Fibroblast of villous mesenchyme (primary cell): Measurements from ENCODE around the gene ACSM2B. TPM values are rescaled to one million over a fixed set of nuclear protein-coding genes. Genes with fewer than 3 reads are reported as not detected.
"Not testable (repeated sequence)": the region's sequence is repeated elsewhere in the genome, so short reads cannot be mapped to it uniquely, and the experiment has no call there.

Source experiments
- DNase-seq: peaks from one replicate; pipeline ENCODE4 v3.0.0-alpha.2; 2010; ENCODE audit warnings: low read depth
- H3K4me3 ChIP-seq: 2 replicates; pipeline ENCODE4 v1.5.1; 2011; ENCODE audit warnings: low read depth, mild to moderate bottlenecking, low read length
- total RNA-seq: library from RNA; depleted of rRNA; stranded (reverse); fragments of >200 nt; gene quantifications from 2 replicates; pipeline ENCODE4 v1.2.3, GENCODE V29; 2012
- TF ChIP-seq, protein P1 (sequence below): IDR thresholded peaks from 2 replicates; pipeline ENCODE4 v1.5.1; 2012; ENCODE audit warnings: low read depth, mild to moderate bottlenecking, low read length; ENCODE audit not compliant: insufficient read depth

ACSM2B gene
- total RNA-seq, 1 donor: not detected

DNA sequence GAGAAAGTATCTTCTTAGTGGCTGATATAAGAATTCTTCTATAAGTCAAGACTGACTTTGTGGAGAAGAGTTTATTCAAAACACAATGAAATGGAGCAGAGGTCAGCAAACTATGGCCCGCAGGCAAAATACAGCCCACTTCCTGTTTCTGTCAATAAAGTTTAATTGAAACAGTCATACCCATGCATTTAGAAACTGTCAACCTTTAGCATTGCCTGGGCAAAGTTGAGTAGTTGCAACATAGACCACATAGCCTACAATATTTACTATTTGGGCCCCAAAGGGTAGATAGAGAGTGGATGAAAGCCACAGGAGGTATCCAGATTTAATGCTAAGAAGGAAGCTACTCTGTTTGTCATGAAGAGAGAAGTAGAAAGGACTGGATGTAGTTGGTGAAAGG, 38.0 kb downstream of the ACSM2B start:
- no peak overlapping the region for H3K4me3 ChIP-seq
- TF ChIP-seq, protein P1, sequence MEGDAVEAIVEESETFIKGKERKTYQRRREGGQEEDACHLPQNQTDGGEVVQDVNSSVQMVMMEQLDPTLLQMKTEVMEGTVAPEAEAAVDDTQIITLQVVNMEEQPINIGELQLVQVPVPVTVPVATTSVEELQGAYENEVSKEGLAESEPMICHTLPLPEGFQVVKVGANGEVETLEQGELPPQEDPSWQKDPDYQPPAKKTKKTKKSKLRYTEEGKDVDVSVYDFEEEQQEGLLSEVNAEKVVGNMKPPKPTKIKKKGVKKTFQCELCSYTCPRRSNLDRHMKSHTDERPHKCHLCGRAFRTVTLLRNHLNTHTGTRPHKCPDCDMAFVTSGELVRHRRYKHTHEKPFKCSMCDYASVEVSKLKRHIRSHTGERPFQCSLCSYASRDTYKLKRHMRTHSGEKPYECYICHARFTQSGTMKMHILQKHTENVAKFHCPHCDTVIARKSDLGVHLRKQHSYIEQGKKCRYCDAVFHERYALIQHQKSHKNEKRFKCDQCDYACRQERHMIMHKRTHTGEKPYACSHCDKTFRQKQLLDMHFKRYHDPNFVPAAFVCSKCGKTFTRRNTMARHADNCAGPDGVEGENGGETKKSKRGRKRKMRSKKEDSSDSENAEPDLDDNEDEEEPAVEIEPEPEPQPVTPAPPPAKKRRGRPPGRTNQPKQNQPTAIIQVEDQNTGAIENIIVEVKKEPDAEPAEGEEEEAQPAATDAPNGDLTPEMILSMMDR: no peak
- DNase-seq: no peak

DNA sequence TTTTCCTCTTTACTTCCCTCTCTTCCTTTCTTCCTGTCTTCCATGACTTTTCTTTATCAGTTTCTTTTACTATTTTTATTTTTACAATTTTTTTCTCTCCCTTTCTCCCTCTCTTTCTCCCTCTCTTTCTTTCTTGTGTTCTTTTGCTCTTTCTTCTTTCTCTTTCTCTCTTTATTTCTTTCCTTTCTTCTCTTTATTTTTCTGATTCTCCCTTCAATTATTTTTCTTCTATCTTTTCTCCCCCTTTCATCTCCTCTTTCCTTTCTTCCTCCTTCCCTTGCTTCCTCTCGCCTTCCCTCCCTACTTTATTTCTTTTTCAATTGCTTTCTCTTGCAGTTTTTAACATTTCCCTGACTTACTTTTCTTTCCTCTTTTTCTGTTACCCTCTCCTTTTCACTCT, 39.5 kb downstream of the ACSM2B start:
- DNase-seq, H3K4me3 ChIP-seq: not testable (repeated sequence)

DNA sequence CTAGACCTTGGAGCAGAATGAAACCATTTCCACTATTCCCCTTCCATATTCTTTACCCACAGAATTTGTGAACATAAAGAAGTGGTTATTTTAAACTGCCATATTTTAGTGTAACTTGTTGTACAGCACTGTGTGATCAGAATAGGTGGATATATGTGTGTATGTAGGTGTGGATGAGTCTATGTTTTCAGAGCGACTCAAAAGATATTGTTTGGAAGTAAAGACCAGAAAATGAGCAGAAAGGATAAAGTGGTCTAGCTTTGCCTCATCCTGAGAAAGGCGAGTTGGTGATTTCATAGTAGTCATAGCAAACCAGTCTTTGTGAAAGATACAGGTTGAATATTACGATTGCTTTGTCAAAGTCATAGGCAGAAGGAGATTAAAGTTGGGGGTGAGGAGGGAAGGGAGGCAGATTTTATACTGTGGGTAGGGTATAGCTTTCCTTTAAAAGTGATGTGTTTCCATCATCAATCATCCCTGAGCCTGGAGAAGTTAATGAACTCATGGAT, 43.8 kb downstream of the ACSM2B start:
- H3K4me3 ChIP-seq, DNase-seq: not testable (repeated sequence)

DNA sequence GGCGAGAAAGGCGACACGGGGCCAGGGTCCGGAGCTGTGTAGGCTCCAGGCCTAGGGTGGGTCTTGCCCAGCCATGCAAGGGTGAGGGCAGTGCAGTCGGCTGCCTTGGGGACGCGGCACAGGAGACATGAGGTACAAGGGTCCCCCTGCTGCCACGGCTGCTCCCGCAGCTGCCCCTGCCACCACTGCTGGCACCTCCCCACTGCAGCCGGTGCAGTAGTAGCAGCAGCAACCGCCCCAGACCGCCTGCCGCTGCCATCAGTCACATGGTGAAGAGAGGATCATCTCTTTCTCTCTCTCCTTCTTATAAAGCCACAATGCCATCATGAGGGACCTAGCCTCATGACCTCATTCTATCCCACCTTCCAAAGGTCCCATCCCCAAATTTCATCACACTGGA, 44.4 kb downstream of the ACSM2B start:
- DNase-seq: not testable (repeated sequence)

DNA sequence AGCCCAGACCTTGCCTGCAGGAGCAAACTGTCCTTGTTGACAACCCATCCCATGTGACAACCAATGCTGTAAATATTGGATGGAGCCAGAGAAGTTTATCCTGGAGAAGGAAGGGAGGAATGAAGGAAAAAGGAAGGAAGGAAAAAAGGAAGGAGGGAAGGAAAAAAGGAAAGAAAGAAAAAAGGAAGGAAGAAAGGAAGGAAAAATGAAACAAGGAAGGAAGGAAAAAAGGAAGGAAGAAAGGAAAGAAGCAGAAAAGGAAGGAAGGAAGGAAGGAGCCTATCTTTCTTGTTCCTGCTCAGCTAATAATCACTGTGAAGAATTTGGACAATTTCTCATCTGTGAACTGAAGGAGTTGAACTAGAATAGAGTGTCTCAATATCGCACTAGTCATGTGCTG, 56.1 kb downstream of the ACSM2B start:
- DNase-seq: no peak
- TF ChIP-seq, protein P1: no peak
- no peak overlapping the region for H3K4me3 ChIP-seq

More for the DNA sequence above, 44.4 kb downstream of the ACSM2B start:
- not testable (repeated sequence) for H3K4me3 ChIP-seq

DNA sequence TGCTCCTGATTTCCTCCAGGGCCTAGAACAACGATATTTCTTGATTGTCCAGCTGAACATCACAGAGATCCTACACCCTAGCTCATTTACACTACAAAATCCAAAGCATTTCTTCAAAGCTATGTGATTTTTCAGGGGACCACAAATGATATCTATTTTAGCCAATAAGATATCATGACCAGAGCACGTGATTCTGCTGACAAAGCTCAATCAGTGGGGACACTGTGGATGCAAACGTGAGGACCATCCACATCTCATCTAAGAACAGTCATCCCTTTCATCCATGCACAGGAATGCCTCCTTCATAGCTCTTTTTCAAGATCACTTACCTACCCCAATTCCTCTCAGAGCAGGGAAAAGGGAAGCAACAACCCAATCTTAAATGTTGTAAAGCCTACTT, 56.9 kb downstream of the ACSM2B start:
- H3K4me3 ChIP-seq: no peak overlapping the region
- TF ChIP-seq, protein P1: no peak
- no peak for DNase-seq

DNA sequence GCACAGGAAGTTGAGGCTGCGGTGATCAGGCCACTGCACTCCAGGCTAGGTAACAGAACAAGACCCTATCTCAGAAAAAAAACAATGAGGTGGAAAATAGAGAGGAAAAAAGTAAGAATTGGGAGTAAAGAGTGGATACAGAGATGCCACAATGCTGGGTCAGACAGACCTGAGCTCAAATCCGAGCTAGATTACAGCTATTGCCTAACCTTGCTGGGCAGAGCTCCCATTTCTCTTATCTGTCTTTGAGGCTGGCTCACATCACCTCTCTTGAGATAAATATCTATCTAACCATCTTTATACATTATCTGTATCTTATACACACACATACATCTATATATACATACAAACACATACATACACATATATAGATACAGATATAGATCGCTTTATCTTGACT, 59.0 kb downstream of the ACSM2B start:
- no peak for DNase-seq
- no peak overlapping the region for H3K4me3 ChIP-seq
- TF ChIP-seq, protein P1: no peak

DNA sequence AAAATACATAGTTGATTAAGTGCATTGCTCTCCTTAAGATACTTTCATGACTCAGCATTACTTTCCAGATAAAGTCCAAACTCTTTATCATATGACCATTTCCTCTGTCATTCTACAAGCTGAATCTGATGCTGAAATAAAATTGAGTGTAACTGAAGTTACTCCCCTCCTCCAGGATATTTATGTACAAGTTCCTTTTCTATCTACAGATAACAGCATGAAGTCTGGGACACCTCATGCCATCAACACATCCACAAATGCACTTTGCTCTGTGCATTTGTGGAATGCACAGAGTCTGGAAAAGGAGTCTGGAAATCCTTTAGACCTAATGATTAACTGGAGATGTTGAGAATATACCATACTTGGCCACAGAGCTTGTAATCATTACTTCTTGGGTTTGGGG, 60.5 kb downstream of the ACSM2B start:
- H3K4me3 ChIP-seq: no peak overlapping the region
- no peak for DNase-seq
- TF ChIP-seq, protein P1: no peak

DNA sequence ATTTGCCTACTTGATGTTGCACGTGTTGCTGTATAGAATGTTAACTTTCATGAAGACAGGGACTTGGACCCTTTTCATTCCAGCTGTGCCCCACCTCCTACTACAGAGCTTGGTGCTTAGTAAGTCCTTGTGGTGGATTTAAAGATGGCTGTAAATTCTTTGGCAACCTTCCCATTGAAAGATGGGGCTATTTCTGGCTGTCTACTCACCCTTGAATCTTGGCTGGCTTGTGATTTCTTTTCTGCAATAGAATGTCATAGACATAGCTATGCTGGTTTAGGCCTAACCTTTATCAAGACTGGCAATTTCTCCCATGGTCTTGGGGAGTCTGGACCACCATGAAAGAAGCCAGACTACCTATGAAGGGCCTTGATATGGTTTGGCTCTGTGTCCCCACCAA, 65.8 kb downstream of the ACSM2B start:
- TF ChIP-seq, protein P1: no peak
- no peak overlapping the region for H3K4me3 ChIP-seq
- no peak for DNase-seq
